GM18870 (cell line): ENCODE data around the gene HIPK2.

Source experiments
- ATAC-seq: cut with Tn5 transposase; IDR thresholded peaks from one replicate; pipeline ENCODE4 v1.9.1; 2021; ENCODE audit warnings: moderate library complexity; ENCODE audit not compliant: unreplicated experiment

HIPK2 gene

DNA sequence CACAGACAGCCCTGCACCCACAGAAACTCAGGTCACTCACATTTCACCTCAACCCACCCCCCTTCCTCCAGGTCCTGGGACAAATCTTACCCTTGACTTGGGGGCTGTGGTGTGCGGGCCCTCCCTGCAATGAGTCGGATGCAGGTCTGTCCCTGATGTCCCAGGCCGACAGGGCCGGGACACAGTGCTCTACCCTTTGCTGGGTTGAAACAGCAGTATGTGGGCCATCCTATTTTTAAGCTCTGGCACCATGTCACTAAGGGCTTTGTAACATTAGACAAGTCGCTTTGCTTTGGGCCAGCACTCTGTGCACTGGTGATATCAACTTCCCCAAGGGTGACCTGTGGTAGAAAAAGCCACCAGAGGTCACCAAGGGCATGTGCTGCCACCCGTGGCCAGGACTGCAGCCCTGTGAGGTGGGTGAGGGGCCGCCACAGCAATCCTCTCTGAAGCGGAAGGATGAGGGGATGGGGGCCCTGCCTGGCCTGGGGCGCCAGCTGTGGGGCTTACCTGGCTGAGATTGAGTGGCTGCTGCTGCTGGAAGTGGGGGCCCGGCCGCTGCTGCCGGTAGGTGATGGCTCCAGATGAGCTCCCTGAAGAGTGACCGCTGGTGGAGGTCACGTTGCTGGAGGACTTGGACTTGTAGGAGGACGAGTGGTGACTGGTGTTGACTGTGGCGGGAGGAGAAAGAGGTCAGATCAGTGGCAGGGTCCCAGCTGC is 203.0 kb downstream of the HIPK2 start:
- ATAC-seq = no peak

DNA sequence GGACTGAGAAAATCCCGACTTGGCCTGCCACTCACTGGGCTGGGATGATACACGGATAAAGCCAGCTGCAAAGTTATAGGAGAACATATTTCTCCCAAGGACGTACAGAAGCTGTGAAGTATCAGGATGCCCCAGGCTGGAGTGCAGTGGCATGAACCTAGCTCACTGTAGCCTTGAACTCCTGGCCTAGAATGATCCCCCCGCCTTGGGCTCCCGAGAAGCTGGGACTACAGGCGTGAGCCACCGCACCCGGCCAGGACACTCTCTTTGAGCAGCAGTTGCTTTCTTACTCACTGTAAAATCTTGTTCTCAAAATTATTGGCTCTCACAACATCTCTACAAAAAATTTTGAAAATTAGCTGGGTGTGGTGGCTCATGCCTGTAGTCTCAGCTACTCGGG is 203.9 kb downstream of the HIPK2 start:
- ATAC-seq = no peak

DNA sequence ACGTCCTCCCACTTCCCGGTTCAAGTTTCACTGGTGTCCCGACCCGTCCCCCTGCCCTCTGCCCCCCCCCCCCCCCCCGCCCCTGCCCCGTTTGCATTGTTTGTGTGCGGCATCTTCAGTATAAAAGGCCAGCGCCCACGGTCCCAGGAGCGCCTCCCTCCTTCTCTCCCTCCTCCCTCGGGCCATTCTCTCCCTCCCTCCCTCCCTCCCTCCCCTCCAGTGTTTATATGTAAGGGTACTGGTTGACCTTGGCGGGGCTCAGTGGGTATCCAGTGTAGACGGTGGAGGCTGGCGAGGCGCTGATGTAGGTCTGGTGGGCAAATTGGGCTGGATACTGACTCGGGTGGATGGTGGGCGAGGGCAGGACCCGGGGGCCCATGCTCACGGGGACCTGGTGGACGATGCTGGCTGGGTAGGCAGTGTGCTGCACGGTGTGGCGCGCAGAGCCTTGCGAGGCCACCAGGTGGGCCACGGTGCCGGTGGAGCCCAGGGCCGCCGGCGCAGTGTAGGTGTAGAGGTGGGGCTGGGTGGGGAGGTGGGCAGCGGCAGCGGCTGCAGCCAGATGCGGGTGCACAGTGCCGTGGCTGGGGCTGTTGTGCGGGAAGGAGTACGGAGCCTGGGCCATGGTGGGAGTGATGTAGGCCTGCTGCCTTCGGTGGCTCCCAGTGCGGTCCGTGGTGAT is 205.0 kb downstream of the HIPK2 start:
- no peak for ATAC-seq

DNA sequence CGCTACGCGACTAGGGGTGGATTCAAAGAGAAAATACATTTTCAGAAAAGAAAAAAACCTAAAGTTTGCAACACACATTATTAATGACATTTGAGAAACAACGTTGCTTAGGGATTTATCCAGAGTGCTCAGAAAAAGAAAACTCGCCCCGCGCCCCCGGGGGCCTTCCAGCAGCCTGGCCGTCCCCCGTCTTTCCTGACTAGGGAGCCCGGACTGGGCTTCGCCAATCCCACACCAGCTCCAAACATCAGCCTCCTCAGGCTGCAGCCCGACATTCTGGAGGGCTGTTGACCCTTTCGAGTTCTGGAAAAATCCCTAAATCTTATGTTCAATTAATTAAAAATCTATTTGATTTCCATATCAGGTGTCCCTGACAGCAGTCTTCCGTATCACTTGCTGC is 205.7 kb downstream of the HIPK2 start:
- no peak for ATAC-seq

DNA sequence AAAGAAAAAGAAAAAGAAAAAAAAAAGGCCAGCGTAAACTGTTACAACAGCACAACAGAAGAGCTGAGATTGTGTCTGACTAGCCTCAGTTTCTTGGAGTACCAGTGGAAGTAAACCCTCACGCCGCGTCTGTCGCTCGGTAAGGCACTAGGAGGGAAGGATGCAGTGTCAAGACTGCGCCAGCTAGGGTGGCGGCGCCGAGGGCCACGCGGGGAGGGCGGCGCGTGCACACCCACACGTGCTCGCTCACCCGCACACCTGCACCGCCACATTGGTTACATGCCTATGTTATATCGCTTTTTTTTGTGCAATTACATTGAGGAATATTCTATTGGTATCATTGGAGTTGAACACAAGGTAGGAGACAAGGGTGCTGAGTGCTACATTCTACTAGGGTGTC is 206.1 kb downstream of the HIPK2 start:
- ATAC-seq = no peak

DNA sequence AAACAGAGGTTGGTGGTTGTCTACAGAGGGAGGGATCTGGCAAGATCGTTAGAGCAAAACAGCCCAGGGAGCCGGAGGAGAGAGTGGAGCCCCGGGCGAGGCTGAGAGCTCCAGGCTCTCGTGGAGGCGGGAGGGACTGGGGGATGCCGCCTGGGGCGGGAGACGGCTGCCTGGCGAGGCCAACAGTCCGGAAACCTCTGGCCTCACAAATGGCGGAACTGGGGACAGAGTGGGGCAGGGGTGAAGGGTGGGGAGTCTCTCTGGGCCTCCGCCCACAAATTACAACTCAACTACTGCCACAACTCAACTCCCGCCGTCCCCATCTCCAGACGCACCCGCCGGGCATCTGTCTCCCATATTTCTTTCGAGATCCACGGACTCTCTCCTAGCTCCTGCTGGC is 206.6 kb downstream of the HIPK2 start:
- ATAC-seq = no peak

DNA sequence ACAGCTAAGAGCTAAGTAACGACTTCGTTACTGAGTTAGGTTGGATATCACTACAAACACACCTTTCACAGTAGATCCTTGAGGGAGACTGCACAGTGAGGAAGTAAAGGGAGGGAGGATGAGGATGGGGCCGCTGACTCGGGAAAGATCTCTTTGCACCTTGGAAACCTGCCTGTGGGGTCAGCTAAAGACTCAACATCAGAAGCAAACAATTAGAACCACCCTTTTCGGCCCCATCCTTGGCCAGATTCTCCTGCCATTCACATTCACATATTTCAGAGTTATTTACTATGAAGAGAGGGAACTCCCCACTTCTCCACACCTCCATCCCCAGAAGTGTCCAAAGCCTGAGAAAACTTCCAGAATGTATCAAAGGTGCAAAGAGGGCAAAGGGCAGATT is 207.2 kb downstream of the HIPK2 start:
- no peak for ATAC-seq

DNA sequence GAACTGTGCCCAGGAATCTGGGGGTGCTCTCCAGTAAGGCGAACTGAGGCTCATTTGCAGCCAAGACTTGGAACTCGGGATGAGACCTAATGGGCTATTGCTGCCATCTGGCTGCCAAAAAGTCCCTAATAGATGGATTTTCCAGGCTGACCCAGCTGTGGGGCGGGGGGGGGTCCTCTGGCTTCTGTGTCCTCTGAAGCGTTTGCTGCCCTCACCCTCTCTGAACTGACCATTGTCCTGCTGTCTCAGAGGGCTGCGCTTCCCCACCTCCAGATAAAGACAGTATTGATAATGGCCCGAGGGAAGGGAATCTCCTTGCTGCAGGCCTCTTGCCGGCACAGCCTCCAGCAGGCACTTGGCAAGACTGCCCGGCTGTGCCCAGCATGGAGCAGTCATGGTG is 207.7 kb downstream of the HIPK2 start:
- no peak for ATAC-seq

DNA sequence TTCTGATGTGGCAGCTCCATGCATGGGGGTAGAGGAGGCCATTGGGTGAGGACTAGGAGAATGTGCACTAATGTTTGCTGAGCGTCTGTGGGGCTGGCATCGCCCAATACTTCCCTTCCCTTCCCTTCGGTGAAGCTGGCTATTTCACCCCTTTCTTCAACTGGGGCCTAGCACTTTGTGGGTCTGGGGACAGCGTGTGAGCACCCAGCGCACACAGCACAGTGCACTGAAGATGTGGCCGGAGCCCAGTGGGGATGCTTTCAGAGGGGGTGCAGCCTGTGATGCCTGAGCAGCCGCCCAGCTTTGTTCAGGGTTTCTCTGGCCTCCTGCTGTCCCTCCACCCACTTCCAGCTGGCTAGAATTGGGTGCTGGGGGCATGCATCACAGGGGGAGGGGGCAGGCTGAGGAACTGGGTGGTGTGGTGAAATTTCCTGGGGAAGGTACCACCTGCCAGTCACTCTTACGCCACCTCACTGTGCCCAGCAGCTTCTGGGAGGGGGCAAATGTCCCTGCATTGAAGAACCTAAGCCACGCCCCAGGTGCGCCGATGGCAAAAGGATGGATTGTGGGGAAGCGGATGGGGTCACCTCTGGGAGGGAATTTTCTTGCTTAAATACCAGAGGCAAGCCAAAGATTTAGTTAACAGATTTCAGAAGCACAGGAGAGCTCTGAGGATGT is 208.8 kb downstream of the HIPK2 start:
- no peak for ATAC-seq

DNA sequence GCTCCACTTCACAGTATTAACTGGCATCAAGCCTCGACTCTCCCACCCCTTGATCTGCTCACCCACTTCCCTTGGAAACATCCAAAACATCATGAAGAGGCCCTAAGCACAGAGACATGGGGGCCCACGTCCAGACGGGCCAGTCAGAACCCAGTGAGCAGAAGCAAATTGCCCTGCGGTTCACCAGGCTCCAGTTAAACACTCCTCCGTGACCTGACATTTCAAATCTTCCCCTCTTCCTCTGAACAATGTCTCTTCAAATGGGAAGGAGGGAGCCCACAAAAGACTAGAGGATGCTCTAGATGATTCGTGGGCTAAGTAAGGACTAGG is 209.5 kb downstream of the HIPK2 start:
- ATAC-seq = no peak

DNA sequence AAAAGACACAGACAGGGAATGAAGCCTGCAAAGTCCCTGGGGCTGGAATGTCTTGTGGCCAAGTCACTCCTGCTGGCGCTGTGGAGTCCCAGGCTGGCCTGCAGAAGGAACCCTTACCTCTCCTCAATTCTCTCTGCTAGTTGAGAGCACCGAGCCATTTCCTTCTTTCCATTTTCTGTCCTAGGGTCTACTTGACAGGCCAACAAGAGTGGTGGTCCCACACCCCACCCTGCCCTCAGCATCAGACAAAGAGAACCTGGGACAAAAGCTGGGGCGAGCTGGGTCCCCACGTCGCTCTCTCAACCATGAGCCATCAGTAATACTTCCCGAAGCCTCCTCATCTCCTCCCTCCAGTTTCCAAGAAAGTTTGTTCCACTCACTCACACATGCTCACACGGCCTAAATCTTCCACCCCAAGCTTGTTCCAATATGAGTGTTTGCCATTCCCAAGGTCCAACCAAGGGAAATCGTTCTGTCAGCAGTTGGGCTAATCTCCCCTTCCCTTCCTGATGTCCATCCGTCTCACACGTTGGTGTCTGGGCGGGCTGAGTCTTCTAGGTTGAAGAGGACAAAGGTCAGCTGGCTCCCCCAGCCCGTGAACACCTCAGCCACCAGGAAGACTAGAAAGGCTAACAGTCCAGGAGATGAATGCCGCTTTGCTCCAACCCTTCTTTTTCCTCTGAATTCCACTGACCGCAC is 210.0 kb downstream of the HIPK2 start:
- no peak for ATAC-seq

DNA sequence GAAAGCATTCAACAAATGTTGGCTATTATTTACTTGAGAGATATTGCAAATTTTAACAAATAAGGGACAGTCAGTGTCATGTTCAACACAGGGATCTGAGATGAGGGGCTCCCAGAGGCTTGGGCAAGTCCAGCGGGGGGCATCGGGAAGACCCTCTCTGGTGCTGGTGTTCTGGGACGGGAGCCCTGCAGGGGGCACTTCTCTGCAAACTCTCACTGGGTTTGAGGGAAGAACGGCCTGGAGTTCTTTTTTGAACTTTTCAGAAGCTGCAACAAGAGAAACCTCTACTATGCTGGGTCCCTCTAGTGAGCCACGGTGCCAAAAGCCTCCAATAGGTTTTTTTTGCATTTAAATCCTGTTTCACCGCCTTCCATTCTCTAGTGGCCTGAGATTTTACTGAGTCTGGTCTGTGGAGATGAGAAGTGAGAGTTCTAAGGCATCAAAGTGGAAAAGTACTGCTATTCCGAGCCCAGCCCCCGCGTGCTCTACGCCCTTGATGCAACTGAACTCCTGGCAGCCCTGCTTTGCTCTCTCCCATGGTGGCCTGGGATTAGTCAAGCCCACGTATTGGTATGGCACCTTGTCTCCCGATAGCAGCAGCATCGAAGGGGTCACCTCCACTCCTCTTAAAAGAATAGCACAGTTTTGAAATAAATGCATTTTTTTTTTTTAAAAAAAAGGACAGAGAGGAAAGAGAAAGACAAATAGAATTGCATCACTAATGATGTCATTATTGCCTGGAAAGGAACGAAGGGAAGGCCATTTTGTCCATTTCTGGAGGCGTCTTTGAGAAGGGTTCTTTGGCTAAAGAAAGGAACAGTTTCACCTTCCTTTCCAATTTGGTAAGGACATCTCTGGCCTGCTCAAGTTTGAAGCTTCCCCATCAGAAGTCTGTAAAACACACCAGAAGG is 210.8 kb downstream of the HIPK2 start:
- ATAC-seq = no peak

DNA sequence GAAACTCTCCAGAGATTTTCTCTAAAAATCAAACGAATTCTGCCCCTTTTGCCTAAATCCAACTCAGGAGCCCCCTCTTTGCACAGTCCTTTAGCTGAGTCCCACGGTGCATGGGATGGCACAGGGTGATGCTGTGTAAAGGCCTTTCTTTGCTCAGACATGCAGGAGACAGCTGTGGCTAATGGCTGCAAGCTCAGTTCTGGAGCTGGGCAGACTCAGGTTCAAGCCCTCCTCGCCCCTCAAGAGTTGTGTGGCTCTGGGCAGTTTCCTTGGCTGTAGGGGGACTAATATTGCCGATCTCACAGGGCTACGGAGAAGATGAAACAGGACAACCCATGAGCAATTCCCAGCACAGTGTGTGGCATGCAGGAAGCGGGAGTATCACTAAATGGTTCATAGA is 211.7 kb downstream of the HIPK2 start:
- ATAC-seq = no peak

DNA sequence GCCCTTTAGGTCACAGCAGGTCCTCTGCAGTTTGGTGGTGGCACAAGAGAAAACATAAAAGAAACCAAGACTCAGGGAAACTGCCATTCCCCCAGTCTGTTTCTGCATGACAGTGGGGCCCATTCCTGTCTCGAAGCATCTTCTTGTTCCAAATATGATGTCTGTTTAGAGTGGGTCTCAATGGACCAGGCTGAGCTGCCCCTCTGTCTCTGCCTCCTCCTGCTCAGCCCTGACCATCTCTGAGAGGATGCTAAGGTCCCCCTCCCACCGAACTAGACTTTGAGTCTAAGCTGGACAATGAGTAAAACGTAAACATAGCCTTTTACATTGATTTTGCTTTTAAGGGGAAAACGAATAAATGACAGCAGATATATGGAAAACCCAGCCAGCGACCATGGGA is 213.9 kb downstream of the HIPK2 start:
- no peak for ATAC-seq

DNA sequence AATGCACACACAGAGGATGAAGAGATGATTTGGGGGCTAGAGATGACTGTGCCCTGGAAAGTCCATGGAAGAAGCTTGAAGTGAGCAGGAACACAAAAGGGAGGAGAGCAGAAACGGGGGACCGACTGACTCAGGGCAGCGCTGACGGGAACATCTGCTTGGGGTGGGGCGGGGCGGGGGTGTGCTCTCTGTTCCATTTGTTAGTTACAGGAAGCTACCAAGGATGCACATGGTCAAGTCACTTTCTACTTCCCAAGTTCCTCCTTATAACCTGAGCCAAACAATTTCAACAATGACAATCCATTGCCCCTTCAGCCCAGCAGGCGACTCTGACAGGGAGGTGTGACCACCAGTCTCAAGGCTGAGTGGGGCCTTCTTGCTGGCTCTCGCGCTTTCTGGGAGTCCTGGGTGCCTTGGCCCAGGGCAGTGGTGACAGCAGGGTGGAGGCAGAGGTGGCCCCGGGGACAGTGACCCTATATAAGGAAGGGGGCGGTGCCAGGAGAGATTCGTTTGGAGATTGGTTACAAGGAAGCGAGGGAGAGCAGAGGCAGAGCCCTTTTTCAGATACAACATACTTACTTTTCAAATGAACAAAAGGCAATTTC is 214.7 kb downstream of the HIPK2 start:
- ATAC-seq = no peak

DNA sequence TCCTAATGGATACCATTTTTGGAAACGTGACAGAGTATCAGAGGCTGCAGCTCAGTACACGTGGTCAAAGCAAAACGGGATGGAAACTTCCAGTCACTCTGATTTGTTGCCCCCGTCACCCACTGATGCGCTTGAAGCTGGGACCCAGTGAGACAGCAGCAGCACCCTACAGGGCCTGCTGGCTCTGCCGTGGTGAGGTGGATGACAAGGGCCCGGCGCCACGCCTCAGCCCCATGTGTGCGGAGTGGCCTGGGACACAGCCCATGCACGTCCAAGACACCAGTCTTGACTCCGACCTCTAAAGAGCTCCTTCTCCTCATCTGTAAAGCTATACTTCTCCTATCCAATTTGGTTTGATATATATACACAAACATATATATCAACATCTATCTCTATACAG is 215.3 kb downstream of the HIPK2 start:
- ATAC-seq = no peak

DNA sequence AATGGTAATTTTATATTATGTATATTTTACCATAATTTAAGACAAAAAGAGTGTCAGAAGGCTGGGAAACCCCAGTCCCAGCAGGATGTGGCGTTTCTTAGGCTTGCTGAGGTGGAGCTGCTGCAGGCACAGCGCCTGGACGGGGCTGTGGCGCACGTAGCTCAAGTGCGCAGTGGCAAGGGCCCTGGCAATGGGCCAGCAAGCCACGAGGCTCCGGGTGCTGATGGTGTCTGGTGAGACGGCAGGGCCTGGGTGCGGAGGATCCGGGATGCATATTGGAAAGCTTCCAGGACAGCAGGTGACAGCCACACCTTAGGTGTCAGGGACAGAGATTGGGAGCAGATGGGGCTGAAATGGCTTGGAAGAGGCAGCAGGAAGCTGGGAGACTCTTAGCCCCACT is 217.1 kb downstream of the HIPK2 start:
- no peak for ATAC-seq

DNA sequence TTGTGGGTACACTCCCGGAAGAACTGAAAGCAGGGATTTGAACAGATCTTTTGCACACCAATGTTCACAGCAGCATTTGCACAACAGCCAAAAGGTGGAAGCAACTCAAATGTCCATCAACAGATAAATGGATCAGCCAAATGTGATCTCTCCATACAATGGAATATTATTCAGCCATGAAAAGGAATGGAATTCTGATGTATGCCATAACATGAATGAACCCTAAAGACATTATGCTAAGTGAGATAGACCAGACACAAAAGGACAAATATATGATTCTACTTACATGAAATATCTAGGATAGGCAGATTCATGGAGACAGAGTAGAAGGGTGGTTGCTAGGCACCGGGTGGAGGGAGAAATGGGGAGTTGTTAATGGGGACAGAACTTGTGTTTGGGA is 217.6 kb downstream of the HIPK2 start:
- no peak for ATAC-seq

DNA sequence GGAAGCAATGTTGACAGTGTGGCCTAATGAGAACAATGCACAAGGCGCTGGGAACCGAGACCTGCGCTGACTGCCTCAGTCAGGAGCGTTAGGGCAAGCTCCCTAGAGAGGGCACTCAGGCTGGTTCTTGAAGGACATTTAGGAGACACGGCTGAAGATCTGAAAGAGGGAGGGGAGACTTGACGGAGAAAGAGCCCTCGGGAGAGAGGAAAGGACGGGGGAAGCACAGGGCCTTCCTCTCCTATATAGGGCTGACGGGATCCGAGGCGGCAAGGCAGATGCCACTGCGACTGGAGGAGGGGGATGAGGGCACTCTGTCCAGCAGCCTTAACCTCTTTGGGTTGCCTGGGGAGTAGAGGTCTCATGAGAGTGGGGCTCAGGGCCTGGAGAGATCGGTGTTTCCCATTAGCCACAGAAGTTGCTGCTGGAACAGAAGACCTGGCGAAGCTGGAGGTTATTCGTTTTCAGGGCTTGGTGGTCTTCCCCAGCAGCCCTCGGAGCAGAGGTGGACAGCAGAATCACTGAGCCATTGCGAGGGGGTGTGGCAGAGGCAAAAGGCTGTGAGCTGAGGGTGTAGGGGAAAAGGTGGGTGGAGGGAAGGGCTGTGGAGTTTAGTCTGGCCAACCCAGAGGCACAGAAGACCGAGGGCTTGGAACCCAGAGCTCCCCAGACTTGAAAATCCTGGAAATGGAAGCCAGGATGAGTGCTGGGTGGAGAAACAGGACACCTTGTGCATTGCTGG is 218.3 kb downstream of the HIPK2 start:
- no peak for ATAC-seq
